Epithelial cell of proximal tubule (primary cell): Measurements from ENCODE around the gene HSPB7. TPM values are rescaled to one million over a fixed set of nuclear protein-coding genes. Genes with fewer than 3 reads are reported as not detected.
"Not testable (repeated sequence)": the region's sequence is repeated elsewhere in the genome, so short reads cannot be mapped to it uniquely, and the experiment has no call there.

ENCODE experiments used
- DNase-seq: peaks from one replicate; pipeline ENCODE4 v3.0.0-alpha.2; 2011; ENCODE audit warnings: low read depth
- H3K4me3 ChIP-seq: 2 replicates; pipeline ENCODE4 v1.5.1; 2011; ENCODE audit warnings: low read depth, mild to moderate bottlenecking, low read length
- total RNA-seq: library from RNA; depleted of rRNA; stranded (reverse); fragments of >200 nt; gene quantifications from 2 replicates; pipeline ENCODE4 v1.2.3, GENCODE V29; 2015
- TF ChIP-seq, protein P1 (sequence below): conservative IDR thresholded peaks from 2 replicates; pipeline ENCODE4 v1.5.1; 2012; ENCODE audit warnings: low read depth, mild to moderate bottlenecking, low read length

The HSPB7 gene
- total RNA-seq, 1 donor from 2014 or later, result not detected

GRCh38 chr1:16026723-16027484, 9.1 kb upstream of the HSPB7 start:
- TF ChIP-seq, protein P1, sequence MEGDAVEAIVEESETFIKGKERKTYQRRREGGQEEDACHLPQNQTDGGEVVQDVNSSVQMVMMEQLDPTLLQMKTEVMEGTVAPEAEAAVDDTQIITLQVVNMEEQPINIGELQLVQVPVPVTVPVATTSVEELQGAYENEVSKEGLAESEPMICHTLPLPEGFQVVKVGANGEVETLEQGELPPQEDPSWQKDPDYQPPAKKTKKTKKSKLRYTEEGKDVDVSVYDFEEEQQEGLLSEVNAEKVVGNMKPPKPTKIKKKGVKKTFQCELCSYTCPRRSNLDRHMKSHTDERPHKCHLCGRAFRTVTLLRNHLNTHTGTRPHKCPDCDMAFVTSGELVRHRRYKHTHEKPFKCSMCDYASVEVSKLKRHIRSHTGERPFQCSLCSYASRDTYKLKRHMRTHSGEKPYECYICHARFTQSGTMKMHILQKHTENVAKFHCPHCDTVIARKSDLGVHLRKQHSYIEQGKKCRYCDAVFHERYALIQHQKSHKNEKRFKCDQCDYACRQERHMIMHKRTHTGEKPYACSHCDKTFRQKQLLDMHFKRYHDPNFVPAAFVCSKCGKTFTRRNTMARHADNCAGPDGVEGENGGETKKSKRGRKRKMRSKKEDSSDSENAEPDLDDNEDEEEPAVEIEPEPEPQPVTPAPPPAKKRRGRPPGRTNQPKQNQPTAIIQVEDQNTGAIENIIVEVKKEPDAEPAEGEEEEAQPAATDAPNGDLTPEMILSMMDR, result no peak
- DNase-seq, result no peak
- H3K4me3 ChIP-seq, result no peak overlapping the region

GRCh38 chr1:16026302-16026701, 8.5 kb upstream of the HSPB7 start:
- not testable (repeated sequence) for H3K4me3 ChIP-seq, DNase-seq

DNA sequence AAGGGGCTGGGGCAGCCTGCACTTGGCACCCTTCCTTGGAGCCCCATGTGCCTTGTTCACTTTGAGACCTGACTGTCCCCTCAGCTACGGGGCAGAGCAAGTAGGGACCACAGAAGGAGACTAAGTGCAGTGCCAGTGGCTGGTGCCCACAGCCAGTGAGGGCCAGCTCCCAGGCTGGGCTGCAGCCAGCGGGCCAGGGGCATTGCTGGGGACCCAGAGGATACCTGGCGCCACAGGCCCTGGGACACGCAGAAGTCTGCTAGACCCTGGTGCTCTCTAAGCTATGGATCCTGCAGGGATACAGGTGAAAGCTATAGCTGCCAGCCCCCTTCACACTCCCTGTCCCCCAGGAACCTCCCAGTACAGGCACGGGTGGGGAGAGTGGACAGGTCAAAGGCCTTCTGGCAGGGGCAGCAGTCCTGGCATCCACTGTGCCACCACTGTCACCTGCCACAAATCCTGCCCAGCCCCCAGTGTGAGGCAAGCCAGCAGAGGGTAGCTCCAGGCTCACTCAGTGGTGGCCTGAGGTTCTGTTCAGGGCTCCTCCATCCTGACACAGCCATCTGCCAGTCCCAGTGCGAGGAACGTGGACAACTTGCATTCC, 5.3 kb upstream of the HSPB7 start:
- no peak overlapping the region for H3K4me3 ChIP-seq
- TF ChIP-seq, protein P1, result no peak
- no peak for DNase-seq

- TF ChIP-seq, protein P1, result no peak
- DNase-seq, result no peak
- no peak overlapping the region for H3K4me3 ChIP-seq
Observed at GRCh38 chr1:16022393-16022792, 4.5 kb upstream of the HSPB7 start.

- DNase-seq, result no peak
- no peak within 1 kb of the TSS for H3K4me3 ChIP-seq
- TF ChIP-seq, protein P1, result no peak
Observed at GRCh38 chr1:16021681-16022080, 3.8 kb upstream of the HSPB7 start, which contains the start of gene CLCNKA. Gene CLCNKA, plus strand, starts transcription at chr1:16022036. Its CDS starts 584 bp downstream, at chr1:16022620.

DNA sequence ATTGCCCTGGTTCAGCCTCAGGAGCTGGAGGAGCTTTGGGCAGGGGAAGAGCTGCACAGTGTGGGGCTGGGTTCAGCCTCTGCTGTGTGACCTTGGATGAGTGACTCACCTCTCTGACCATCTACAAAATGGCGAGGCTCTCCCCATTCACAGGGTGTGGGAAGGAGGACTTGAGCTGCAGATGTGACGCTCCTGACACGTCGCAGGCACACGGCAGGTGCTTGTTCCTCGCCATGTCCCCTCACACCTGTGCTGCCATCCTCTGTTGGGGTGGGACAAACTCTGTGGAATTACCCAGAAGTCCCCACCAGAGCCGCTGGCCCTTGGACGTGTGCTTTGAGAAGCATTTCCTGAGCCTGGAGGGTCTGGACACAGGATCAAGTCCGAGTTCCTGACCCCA, 3.0 kb upstream of the HSPB7 start:
- H3K4me3 ChIP-seq, DNase-seq: not testable (repeated sequence)

GRCh38 chr1:16020325-16020724, 2.5 kb upstream of the HSPB7 start:
- TF ChIP-seq, protein P1, result no peak
- no peak for DNase-seq
- no peak overlapping the region for H3K4me3 ChIP-seq
